Vagina (tissue), 2 donors: ENCODE measurements around the gene GALNTL6.

Source experiments
- CTCF ChIP-seq, 3 experiments: fragments of 450-650 bp in 2 of 3; fragments of 200-600 bp in 1 of 3; sonication (generic) in 1 of 3; IDR thresholded peaks; one replicate each; pipeline ENCODE4 v1.5.1; 2017 to 2019; ENCODE audit warnings: antibody characterized with exemption in 3 of 3, mild to moderate bottlenecking in 2 of 3, moderate library complexity in 2 of 3
- POLR2A ChIP-seq, 2 donors: fragments of 450-650 bp; IDR thresholded peaks; one replicate each; pipeline ENCODE4 v1.6.1; 2017; ENCODE audit warnings: antibody characterized with exemption in 2 of 2, mild to moderate bottlenecking in 2 of 2, moderate library complexity in 2 of 2

GRCh38 chr4:172842779-172843178 lies 1029.6 kb downstream of the GALNTL6 start:
- TF ChIP-seq CTCF (IDR thresholded peaks at IDR 0.05) (no peak), POLR2A (IDR thresholded peaks at IDR 0.05) (no peak)
